ENCODE data around the gene HECW1. TPM values are rescaled to one million over a fixed set of nuclear protein-coding genes. Genes with fewer than 3 reads are reported as not detected.

The HECW1 gene
- total and polyA plus RNA-seq, 2 of the 8 experiments (the other 6 are each of a cell fraction or from before 2014, with no cell fraction given): 2.9 to 12.7 TPM

- H4K20me1 ChIP-seq (replicated peaks in 1 of 2; ENCODE audit: control insufficient read depth in 1 of 2, insufficient read depth in 2 of 2, low read length in 2 of 2): no peaks in the 10 kb centered on the region
- H3K27me3 ChIP-seq (replicated peaks in 1 of 4; ENCODE audit: control insufficient read depth in 3 of 4, extremely low read depth in 1 of 4, insufficient read depth in 3 of 4, low read length in 3 of 4): no peaks in the 10 kb centered on the region
- no peak overlapping the region for H2BK120ac ChIP-seq (replicated peaks; ENCODE audit: low read depth, low read length)
- H3K4me2 ChIP-seq (ENCODE audit: insufficient read depth in 1 of 2, low read depth in 2 of 2, low read length in 2 of 2): no peak overlapping the region
- no peak overlapping the region for H4K8ac ChIP-seq (ENCODE audit: extremely low read depth, insufficient read depth, low read length)
- POLR2A ChIA-PET (ENCODE audit: partially characterized antibody): no interaction called here
- H2BK12ac ChIP-seq (ENCODE audit: low read depth, low read length): no peak overlapping the region
- no peak overlapping the region for H4K91ac ChIP-seq (replicated peaks; ENCODE audit: insufficient read length, low read length)
- no peaks in the 10 kb centered on the region for H3K36me3 ChIP-seq (ENCODE audit: control insufficient read depth in 2 of 4, insufficient read depth in 4 of 4, low read length in 3 of 4)
- peaks cover 0 to 6% (median 3%) of the 10 kb centered on the region in 4 experiments; a peak in 5 of 7 replicates for H3K4me1 ChIP-seq (replicated peaks in 1 of 4; ENCODE audit: control insufficient read depth in 3 of 4, insufficient read depth in 4 of 4, low read length in 3 of 4)
- no peak overlapping the region for H2BK20ac ChIP-seq (ENCODE audit: low read length)
- DNase-seq (ENCODE audit: low read depth in 1 of 2, low spot score in 2 of 2): no peak
- no peak for FAIRE-seq
- no peak overlapping the region for H3K56ac ChIP-seq (replicated peaks; ENCODE audit: insufficient read length, low read depth, low read length)
- H2BK5ac ChIP-seq (ENCODE audit: low read depth, low read length): no peak overlapping the region
- H3K23ac ChIP-seq (ENCODE audit: insufficient read length): no peak overlapping the region
- no peak overlapping the region for H4K5ac ChIP-seq (ENCODE audit: insufficient read length, low read depth, low read length)
- H3K23me2 ChIP-seq (ENCODE audit: low read depth, low read length): no peaks in the 10 kb centered on the region
- no peaks in the 10 kb centered on the region for H3K79me1 ChIP-seq (ENCODE audit: low read depth, low read length)
- WGBS, 2 experiments (ENCODE audit: extremely low coverage in 1 of 2, insufficient coverage in 1 of 2, insufficient read length in 1 of 2, insufficient replicate concordance in 2 of 2, low coverage in 1 of 2, low lambda C conversion rate in 2 of 2, missing lambda C conversion rate in 1 of 2): 94% methylated on average over 10 of the region's 10 CpGs; no CpG with 5 or more reads in 1 of the 2 experiments
- CTCF ChIA-PET (ENCODE audit: partially characterized antibody): interaction anchor here (0.9 to 1.3 kb wide), 2 partner anchors 46 to 234 kb away, joined by 3 read pairs; no protein-coding TSS in a partner anchor
- H3K18ac ChIP-seq (ENCODE audit: extremely low read depth, low read length): no peak overlapping the region
- no peaks in the 10 kb centered on the region for H3K79me2 ChIP-seq (ENCODE audit: control insufficient read depth in 1 of 2, insufficient read depth in 2 of 2, low read length in 2 of 2)
- H3K27ac ChIP-seq (ENCODE audit: low read depth, low read length): no peak overlapping the region
- H3K4ac ChIP-seq (replicated peaks; ENCODE audit: insufficient read length, low read depth, low read length): no peak overlapping the region
- no peak overlapping the region for H2BK15ac ChIP-seq (ENCODE audit: low read length)
- H3K9me3 ChIP-seq (ENCODE audit: insufficient read depth in 2 of 2, low read depth in 1 of 2, low read length in 1 of 2): no peaks in the 10 kb centered on the region
- H3K9ac ChIP-seq (replicated peaks in 1 of 4; ENCODE audit: extremely low read depth in 1 of 4, low read depth in 3 of 4, low read length in 3 of 4): no peak overlapping the region
- no peak overlapping the region for H2AK5ac ChIP-seq (ENCODE audit: low read depth, low read length)
- no peak overlapping the region for H3K14ac ChIP-seq (ENCODE audit: insufficient read length)
- no peak overlapping the region for H3K4me3 ChIP-seq (ENCODE audit: extremely low read depth in 1 of 4, insufficient read depth in 2 of 4, low read depth in 3 of 4, low read length in 4 of 4)
- no peak overlapping the region for H2AFZ ChIP-seq (ENCODE audit: low read length)
- no peak for TF ChIP-seq ZNF274 (IDR thresholded peaks at IDR 0.05; ENCODE audit: borderline replicate concordance, extremely low read depth, low read length)
- TF ChIP-seq KDM1A (IDR thresholded peaks at IDR 0.05; ENCODE audit: borderline replicate concordance, low read length): no peak
- no peak for TF ChIP-seq SP2 (IDR thresholded peaks at IDR 0.05; ENCODE audit: low read length)
- TF ChIP-seq TAF7 (optimal IDR thresholded peaks at IDR 0.05; ENCODE audit: borderline replicate concordance, low read depth, low read length): no peak
Observed at GRCh38 chr7:43175570-43176200, 63.2 kb downstream of the HECW1 start.

All from H1 (cell line).